HepG2 (cell line): ENCODE measurements around the gene CAPS. TPM values are rescaled to one million over a fixed set of nuclear protein-coding genes. Genes with fewer than 3 reads are reported as not detected.

Experiments used
- ATAC-seq: fragments of 200-7000 bp; cut with Tn5 transposase; 3 replicates; pipeline ENCODE4 v1.9.1; 2020; ENCODE audit warnings: mild to moderate bottlenecking, moderate library complexity
- BruUV-seq: library from RNA; stranded (reverse); fragments of 400-500 nt; replicated peaks from 2 replicates; lab custom pipeline; 2021; lab: Mats Ljungman, UMichigan
- CTCF ChIA-PET: fragments of 300-600 bp; formaldehyde crosslinking; extraction: SDS; loops from one replicate; lab custom pipeline; 2021; ENCODE audit warnings: low total read pairs, inconsistent platforms, low intra/inter-chr PET ratio; lab: Yijun Ruan, JAX
- POLR2A ChIA-PET: fragments of 350-600 bp; sonication (Branson Sonifier 250); formaldehyde crosslinking; loops from one replicate; lab custom pipeline; 2020; ENCODE audit warnings: antibody characterized with exemption, inconsistent platforms; lab: Yijun Ruan, JAX
- DNase-seq: peaks from one replicate; pipeline ENCODE4 v3.0.0-alpha.2; 2015; ENCODE audit warnings: low spot score
- FAIRE-seq: peaks from 3 replicates; lab custom pipeline; 2011; peaks lifted over from hg19 to GRCh38; lab: Jason Lieb, UNC
- H2AFZ ChIP-seq: one replicate; pipeline ENCODE4 v1.6.1; 2011; ENCODE audit warnings: low read length, inconsistent platforms
- H3K27ac ChIP-seq: fragments of 300-600 bp; 3 replicates; pipeline ENCODE4 v1.8.0; 2011; ENCODE audit warnings: mixed run types, mild to moderate bottlenecking, mixed read lengths, low read length, inconsistent platforms; ENCODE audit not compliant: insufficient read depth; ENCODE audit errors: extremely low read length
- H3K27me3 ChIP-seq, 2 experiments: fragments of 200-600 bp in 1 of 2; 2 replicates in 1 of 2; 3 replicates in 1 of 2; pipeline versions ENCODE4 v1.6.0 to v1.8.0; 2011; ENCODE audit warnings: low read length in 2 of 2, mild to moderate bottlenecking in 2 of 2, moderate library complexity in 2 of 2, inconsistent platforms in 1 of 2; ENCODE audit not compliant: insufficient read depth in 2 of 2, control insufficient read depth in 1 of 2
- H3K36me3 ChIP-seq, 2 experiments: fragments of 200-600 bp in 1 of 2; replicated peaks in 1 of 2; 2 replicates in 1 of 2; 3 replicates in 1 of 2; pipeline versions ENCODE4 v1.5.1 to v1.8.0; 2011; ENCODE audit warnings: low read length in 2 of 2, inconsistent platforms in 1 of 2; ENCODE audit not compliant: insufficient read depth in 2 of 2, control insufficient read depth in 1 of 2
- H3K4me1 ChIP-seq: 2 replicates; pipeline ENCODE4 v1.5.1; 2012; ENCODE audit warnings: low read length, inconsistent platforms; ENCODE audit not compliant: insufficient read depth
- H3K4me2 ChIP-seq: 2 replicates; pipeline ENCODE4 v1.6.0; 2011; ENCODE audit warnings: low read depth, low read length, inconsistent platforms
- H3K4me3 ChIP-seq, 3 experiments: fragments of 200-600 bp in 1 of 3; sonication (generic), shearing (Covaris generic) in 1 of 3; replicated peaks in 1 of 3; 2 replicates each; pipeline ENCODE4 v1.5.1; 2011 to 2016; ENCODE audit warnings: low read length in 3 of 3, inconsistent platforms in 2 of 3, low read depth in 2 of 3, mild to moderate bottlenecking in 2 of 3, control low read depth in 1 of 3, mixed read lengths in 1 of 3; ENCODE audit not compliant: insufficient read depth in 1 of 3
- H3K79me2 ChIP-seq: one replicate; pipeline ENCODE4 v1.6.1; 2011; ENCODE audit warnings: low read length, inconsistent platforms; ENCODE audit not compliant: insufficient read depth
- H3K9ac ChIP-seq: 2 replicates; pipeline ENCODE4 v1.6.0; 2011; ENCODE audit warnings: mild to moderate bottlenecking, low read depth, low read length, inconsistent platforms; ENCODE audit not compliant: insufficient read depth
- H3K9me3 ChIP-seq: 2 replicates; pipeline ENCODE4 v1.5.1; 2012; ENCODE audit warnings: mild to moderate bottlenecking, low read length
- H4K20me1 ChIP-seq: 2 replicates; pipeline ENCODE4 v1.6.0; 2011; ENCODE audit warnings: inconsistent platforms, mild to moderate bottlenecking, low read length, moderate library complexity; ENCODE audit not compliant: insufficient read depth
- TBX3 ChIP-seq: fragments of 450-650 bp; IDR thresholded peaks from 2 replicates; pipeline ENCODE4 v1.6.1; 2017; ENCODE audit warnings: antibody characterized with exemption, mild to moderate bottlenecking, inconsistent platforms, borderline replicate concordance
- ZNF672 ChIP-seq: sonication (generic); formaldehyde crosslinking; IDR thresholded peaks from 2 replicates; pipeline ENCODE4 v1.8.1; 2022; ENCODE audit warnings: missing genetic modification reagents
- WGBS: methylation state at CpG from one replicate; pipeline ENCODE4 v1.1.6; 2017; ENCODE audit warnings: low lambda C conversion rate; 5-methylcytosine and 5-hydroxymethylcytosine counted together
- in situ Hi-C: cut with HindIII; loops from 2 replicates; pipeline ENCODE4 v1.10.0; 2017; ENCODE audit warnings: low pct_unique_long_range_greater_than_20kb; ENCODE audit not compliant: extremely low pct_ligation_motif_present
- intact Hi-C: fragments of 100-400 bp; cut with micrococcal nuclease; formaldehyde crosslinking; loops from one replicate; pipeline ENCODE4 v1.10.0; 2022; ENCODE audit not compliant: unreplicated experiment
- polyA plus RNA-seq, 8 experiments: library from polyadenylated mRNA; depleted of rRNA in 3 of 8; stranded (reverse) in 7 of 8; unstranded in 1 of 8; fragments of >200 nt; fragmentation: Illumina TruSeq in 4 of 8; extraction: Trizol in 4 of 8; gene quantifications; 2 replicates each; pipeline versions ENCODE4 v1.2.1 to v1.2.3, GENCODE V29; 2011 to 2016; ENCODE audit warnings: low read depth in 4 of 8, missing spikeins in 1 of 8, mixed read lengths in 1 of 8; ENCODE audit not compliant: insufficient read depth in 1 of 8
- total RNA-seq, 5 experiments: library from RNA; depleted of rRNA; stranded (reverse); fragments of >200 nt; fragmentation: Illumina TruSeq; extraction: Trizol; gene quantifications; 2 replicates each; pipeline ENCODE4 v1.2.3, GENCODE V29; 2016; ENCODE audit warnings: low read depth in 1 of 5
- TF ChIP-seq, protein P1 (sequence below): sonication (generic); formaldehyde crosslinking; IDR thresholded peaks from 2 replicates; pipeline ENCODE4 v1.9.0; 2022; ENCODE audit warnings: missing genetic modification reagents, mild to moderate bottlenecking, borderline replicate concordance
- TF ChIP-seq, protein P2 (sequence below): sonication (generic); formaldehyde crosslinking; IDR thresholded peaks from 2 replicates; pipeline ENCODE4 v1.8.0; 2022; ENCODE audit warnings: mild to moderate bottlenecking, missing genetic modification reagents; ENCODE audit not compliant: insufficient replicate concordance
- TF ChIP-seq, protein P3 (sequence below): sonication (generic); formaldehyde crosslinking; IDR thresholded peaks from 2 replicates; pipeline ENCODE4 v1.5.0; 2020; ENCODE audit warnings: missing genetic modification reagents, mild to moderate bottlenecking, borderline replicate concordance
- TF ChIP-seq, protein P4 (sequence below): sonication (generic); formaldehyde crosslinking; IDR thresholded peaks from 2 replicates; pipeline ENCODE4 v1.4.0; 2020; ENCODE audit warnings: low read depth, missing genetic modification reagents

The CAPS gene
- total and polyA plus RNA-seq, 2 of the 13 experiments (the other 11 are each of a cell fraction or from before 2014, with no cell fraction given) = 3.1 TPM

DNA sequence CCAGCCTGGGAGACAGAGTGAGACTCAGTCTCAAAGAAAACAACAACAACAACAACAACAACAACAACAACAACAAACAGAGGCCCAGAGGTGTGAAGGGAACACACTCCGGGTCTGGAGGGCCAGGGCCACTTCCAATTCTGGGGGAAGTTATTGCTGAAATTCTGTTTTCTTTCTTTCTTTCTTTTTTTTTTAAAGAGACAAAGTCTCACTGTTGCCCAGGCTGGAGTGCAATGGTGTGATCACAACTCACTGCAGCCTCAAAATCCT, 3.5 kb upstream of the CAPS start (continued):
- TF ChIP-seq, protein P1, sequence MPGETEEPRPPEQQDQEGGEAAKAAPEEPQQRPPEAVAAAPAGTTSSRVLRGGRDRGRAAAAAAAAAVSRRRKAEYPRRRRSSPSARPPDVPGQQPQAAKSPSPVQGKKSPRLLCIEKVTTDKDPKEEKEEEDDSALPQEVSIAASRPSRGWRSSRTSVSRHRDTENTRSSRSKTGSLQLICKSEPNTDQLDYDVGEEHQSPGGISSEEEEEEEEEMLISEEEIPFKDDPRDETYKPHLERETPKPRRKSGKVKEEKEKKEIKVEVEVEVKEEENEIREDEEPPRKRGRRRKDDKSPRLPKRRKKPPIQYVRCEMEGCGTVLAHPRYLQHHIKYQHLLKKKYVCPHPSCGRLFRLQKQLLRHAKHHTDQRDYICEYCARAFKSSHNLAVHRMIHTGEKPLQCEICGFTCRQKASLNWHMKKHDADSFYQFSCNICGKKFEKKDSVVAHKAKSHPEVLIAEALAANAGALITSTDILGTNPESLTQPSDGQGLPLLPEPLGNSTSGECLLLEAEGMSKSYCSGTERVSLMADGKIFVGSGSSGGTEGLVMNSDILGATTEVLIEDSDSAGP = 0 out of 2 replicates have a peak, but pooled peaks have one; percentile 11
- peak; percentile 69; the same call in 1 of the 2 replicates for TF ChIP-seq TBX3
- TF ChIP-seq, protein P2, sequence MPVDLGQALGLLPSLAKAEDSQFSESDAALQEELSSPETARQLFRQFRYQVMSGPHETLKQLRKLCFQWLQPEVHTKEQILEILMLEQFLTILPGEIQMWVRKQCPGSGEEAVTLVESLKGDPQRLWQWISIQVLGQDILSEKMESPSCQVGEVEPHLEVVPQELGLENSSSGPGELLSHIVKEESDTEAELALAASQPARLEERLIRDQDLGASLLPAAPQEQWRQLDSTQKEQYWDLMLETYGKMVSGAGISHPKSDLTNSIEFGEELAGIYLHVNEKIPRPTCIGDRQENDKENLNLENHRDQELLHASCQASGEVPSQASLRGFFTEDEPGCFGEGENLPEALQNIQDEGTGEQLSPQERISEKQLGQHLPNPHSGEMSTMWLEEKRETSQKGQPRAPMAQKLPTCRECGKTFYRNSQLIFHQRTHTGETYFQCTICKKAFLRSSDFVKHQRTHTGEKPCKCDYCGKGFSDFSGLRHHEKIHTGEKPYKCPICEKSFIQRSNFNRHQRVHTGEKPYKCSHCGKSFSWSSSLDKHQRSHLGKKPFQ = peak; percentile 37

DNA sequence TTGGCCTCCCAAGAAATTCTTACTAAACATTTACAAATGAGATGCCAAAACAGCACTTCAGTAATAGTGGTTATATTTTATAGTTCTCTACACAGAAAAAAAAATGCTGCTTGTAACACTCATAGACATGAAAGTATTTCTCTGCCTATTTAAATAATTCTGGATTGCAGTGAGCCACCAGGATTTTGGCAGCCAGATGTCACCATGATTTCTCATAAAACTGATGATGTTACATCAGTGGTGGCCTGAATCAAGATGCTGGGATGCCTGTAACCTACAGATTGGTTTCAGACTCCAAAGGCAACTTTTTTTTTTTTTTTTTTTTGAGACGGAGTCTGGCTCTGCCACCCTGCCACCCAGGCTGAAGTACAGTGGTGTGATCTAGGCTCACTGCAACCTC, 2.7 kb upstream of the CAPS start:
- TF ChIP-seq, protein P3, sequence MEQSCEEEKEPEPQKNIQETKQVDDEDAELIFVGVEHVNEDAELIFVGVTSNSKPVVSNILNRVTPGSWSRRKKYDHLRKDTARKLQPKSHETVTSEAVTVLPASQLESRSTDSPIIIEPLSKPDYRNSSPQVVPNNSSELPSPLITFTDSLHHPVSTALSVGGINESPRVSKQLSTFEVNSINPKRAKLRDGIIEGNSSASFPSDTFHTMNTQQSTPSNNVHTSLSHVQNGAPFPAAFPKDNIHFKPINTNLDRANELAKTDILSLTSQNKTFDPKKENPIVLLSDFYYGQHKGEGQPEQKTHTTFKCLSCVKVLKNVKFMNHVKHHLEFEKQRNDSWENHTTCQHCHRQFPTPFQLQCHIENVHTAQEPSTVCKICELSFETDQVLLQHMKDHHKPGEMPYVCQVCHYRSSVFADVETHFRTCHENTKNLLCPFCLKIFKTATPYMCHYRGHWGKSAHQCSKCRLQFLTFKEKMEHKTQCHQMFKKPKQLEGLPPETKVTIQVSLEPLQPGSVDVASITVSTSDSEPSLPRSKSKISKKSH (CRISPR knock-in tag) = no peak
- no peak for TF ChIP-seq ZNF672 (CRISPR knock-in tag)
- TF ChIP-seq, protein P4, sequence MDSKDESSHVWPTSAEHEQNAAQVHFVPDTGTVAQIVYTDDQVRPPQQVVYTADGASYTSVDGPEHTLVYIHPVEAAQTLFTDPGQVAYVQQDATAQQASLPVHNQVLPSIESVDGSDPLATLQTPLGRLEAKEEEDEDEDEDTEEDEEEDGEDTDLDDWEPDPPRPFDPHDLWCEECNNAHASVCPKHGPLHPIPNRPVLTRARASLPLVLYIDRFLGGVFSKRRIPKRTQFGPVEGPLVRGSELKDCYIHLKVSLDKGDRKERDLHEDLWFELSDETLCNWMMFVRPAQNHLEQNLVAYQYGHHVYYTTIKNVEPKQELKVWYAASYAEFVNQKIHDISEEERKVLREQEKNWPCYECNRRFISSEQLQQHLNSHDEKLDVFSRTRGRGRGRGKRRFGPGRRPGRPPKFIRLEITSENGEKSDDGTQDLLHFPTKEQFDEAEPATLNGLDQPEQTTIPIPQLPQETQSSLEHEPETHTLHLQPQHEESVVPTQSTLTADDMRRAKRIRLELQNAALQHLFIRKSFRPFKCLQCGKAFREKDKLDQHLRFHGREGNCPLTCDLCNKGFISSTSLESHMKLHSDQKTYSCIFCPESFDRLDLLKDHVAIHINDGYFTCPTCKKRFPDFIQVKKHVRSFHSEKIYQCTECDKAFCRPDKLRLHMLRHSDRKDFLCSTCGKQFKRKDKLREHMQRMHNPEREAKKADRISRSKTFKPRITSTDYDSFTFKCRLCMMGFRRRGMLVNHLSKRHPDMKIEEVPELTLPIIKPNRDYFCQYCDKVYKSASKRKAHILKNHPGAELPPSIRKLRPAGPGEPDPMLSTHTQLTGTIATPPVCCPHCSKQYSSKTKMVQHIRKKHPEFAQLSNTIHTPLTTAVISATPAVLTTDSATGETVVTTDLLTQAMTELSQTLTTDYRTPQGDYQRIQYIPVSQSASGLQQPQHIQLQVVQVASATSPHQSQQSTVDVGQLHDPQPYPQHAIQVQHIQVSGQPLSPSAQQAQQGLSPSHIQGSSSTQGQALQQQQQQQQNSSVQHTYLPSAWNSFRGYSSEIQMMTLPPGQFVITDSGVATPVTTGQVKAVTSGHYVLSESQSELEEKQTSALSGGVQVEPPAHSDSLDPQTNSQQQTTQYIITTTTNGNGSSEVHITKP (CRISPR knock-in tag) = no peak
- POLR2A ChIA-PET = no interaction called here

More for the DNA sequence above, 2.7 kb upstream of the CAPS start:
- no TSS peak for BruUV-seq
- intact Hi-C loops (no loop called here), in situ Hi-C loops (loop anchor here (5.0 kb wide), 1 partner anchor 41 kb away; no protein-coding TSS in a partner anchor)
- Histone ChIP-seq H3K79me2 (peaks cover under 1% of the 10 kb centered on the region), H3K4me3 (no peak overlapping the region), H3K27ac (peak overlapping the region; percentile 96), H2AFZ (no peak overlapping the region), H3K27me3 (no peaks in the 10 kb centered on the region), H3K36me3 (peaks cover 0 to 3% of the 10 kb centered on the region in 2 experiments; a peak in 3 of 5 replicates), H3K4me1 (peaks cover 92% of the 10 kb centered on the region), H3K9me3 (no peaks in the 10 kb centered on the region), H4K20me1 (no peaks in the 10 kb centered on the region), H3K4me2 (no peak overlapping the region), H3K9ac (no peak overlapping the region)
- CTCF ChIA-PET = no interaction called here
- FAIRE-seq = no peak
- DNase-seq = no peak
- WGBS = 100% methylated on average over 1 of the region's 1 CpG
- ATAC-seq = no peak
